ENCODE results near the gene NRP2.

GRCh38 chr2:205758051-205758450, 75.8 kb downstream of the NRP2 start:
- no peak for TF ChIP-seq CTCF (IDR thresholded peaks at IDR 0.05; ENCODE audit: low read depth, low read length, poor library complexity, severe bottlenecking)
- TF ChIP-seq EZH2phosphoT487 (IDR thresholded peaks at IDR 0.05; ENCODE audit: borderline replicate concordance, low read length): no peak

Measured in DOHH2 (cell line).